NCI-H446 (cell line): Measurements from ENCODE around the gene GADD45G.

ENCODE experiments used
- DNase-seq, 2 experiments: peaks; one replicate each; lab custom pipeline; 2025; lab: John Stamatoyannopoulos, UW

Gene GADD45G

GRCh38 chr9:89604729-89605464 is at the start of gene GADD45G:
TSS of gene GADD45G (plus strand) at chr9:89605012. CDS start at chr9:89605122, 110 bp downstream.
- DNase-seq = peak; percentile 76 to 93

- DNase-seq = no peak
These were observed 49.8 kb upstream of the GADD45G start for GRCh38 chr9:89555036-89555415.

GRCh38 chr9:89555451-89556375 is 49.1 kb upstream of the GADD45G start:
- DNase-seq = no peak

- DNase-seq = no peak
These were observed 46.5 kb upstream of the GADD45G start for GRCh38 chr9:89558196-89558899.

GRCh38 chr9:89558948-89559347 is 45.9 kb upstream of the GADD45G start:
- DNase-seq = no peak

- no peak for DNase-seq
These were observed 42.5 kb upstream of the GADD45G start for GRCh38 chr9:89562186-89562814.

GRCh38 chr9:89563571-89564345 is 41.1 kb upstream of the GADD45G start:
- DNase-seq = no peak

GRCh38 chr9:89564346-89564878 is 40.4 kb upstream of the GADD45G start:
- no peak for DNase-seq

GRCh38 chr9:89567649-89568048 is 37.2 kb upstream of the GADD45G start:
- DNase-seq = no peak

GRCh38 chr9:89574309-89574708 is 30.5 kb upstream of the GADD45G start:
- no peak for DNase-seq

- peak; percentile 32 to 39 for DNase-seq
These were observed 28.4 kb upstream of the GADD45G start for GRCh38 chr9:89576404-89576839.

GRCh38 chr9:89577363-89577762 is 27.4 kb upstream of the GADD45G start:
- no peak for DNase-seq

GRCh38 chr9:89579741-89580385 is 24.9 kb upstream of the GADD45G start:
- no peak for DNase-seq

- DNase-seq = no peak
These were observed 18.5 kb upstream of the GADD45G start for GRCh38 chr9:89586311-89586710.

GRCh38 chr9:89588271-89588879 is 16.4 kb upstream of the GADD45G start:
- DNase-seq = peak; percentile 46 to 78

GRCh38 chr9:89590415-89590814 is 14.4 kb upstream of the GADD45G start:
- no peak for DNase-seq

- DNase-seq = peak in 1 of 2 experiments; percentile 5
These were observed 13.3 kb upstream of the GADD45G start for GRCh38 chr9:89591274-89592212.

- no peak for DNase-seq
These were observed 12.5 kb upstream of the GADD45G start for GRCh38 chr9:89592213-89592815.
